Measurements from ENCODE around the gene TSR1. TPM values are rescaled to one million over a fixed set of nuclear protein-coding genes. Genes with fewer than 3 reads are reported as not detected.

The TSR1 gene
- total and polyA plus RNA-seq, 9 of the 15 experiments (the other 6 are each of a cell fraction or from before 2014, with no cell fraction given), result 16.4 to 87.5 (median 55.2) TPM

- H2AFZ ChIP-seq (ENCODE audit: low read depth, low read length), result peak overlapping the region; percentile 14; the same call in 1 of the 2 replicates
Measured at GRCh38 chr17:2304931-2305330, 31.3 kb downstream of the TSR1 start.

More at GRCh38 chr17:2304931-2305330, 31.3 kb downstream of the TSR1 start:
- peaks cover 55% of the 10 kb centered on the region for H3K79me2 ChIP-seq (ENCODE audit: control insufficient read depth, insufficient read depth, low read length)
- H3K9me3 ChIP-seq (replicated peaks; ENCODE audit: control insufficient read depth, insufficient read depth, low read depth, low read length), result no peaks in the 10 kb centered on the region
- no peaks in the 10 kb centered on the region for H3K27me3 ChIP-seq (ENCODE audit: control insufficient read depth in 2 of 2, insufficient read depth in 2 of 2, low read length in 2 of 2)
- DNase-seq (ENCODE audit: extremely low read depth in 1 of 4, low spot score in 3 of 4) (no peak), ATAC-seq (no peak), FAIRE-seq (peak; percentile 35)
- H4K20me1 ChIP-seq (replicated peaks; ENCODE audit: control insufficient read depth, insufficient read depth, low read length), result no peaks in the 10 kb centered on the region
- WGBS (ENCODE audit: insufficient coverage, low coverage, missing lambda C conversion rate), result 29% methylated on average over 4 of the region's 4 CpGs
- intact Hi-C loops (cut with micrococcal nuclease) (no loop called here), in situ Hi-C loops (cut with MboI) (no loop called here)
- ChIA-PET CTCF (ENCODE audit: low intra/inter-chr PET ratio) (interaction anchor here (0.6 kb wide), 1 partner anchor 250 kb away, joined by 3 read pairs; the partner anchor contains the start of gene HIC1), POLR2A (interaction anchor here (0.6 to 1.8 kb wide), 7 partner anchors 9 to 679 kb away, joined by 3 to 6 read pairs (median 4); partner anchors contain the start of gene TSR1)
- TF ChIP-seq FOXK2 (conservative IDR thresholded peaks at IDR 0.05 in 1 of 2, IDR thresholded peaks at IDR 0.05 in 1 of 2; ENCODE audit: low read depth in 2 of 2) (no peak), TEAD1 (CRISPR knock-in tag; IDR thresholded peaks at IDR 0.05) (no peak), NR4A1 (CRISPR knock-in tag; IDR thresholded peaks at IDR 0.05) (no peak), NR4A1 (tag; IDR thresholded peaks at IDR 0.05) (no peak), HNRNPL (IDR thresholded peaks at IDR 0.05; ENCODE audit: low read depth, low read length) (no peak), ETS1 (conservative IDR thresholded peaks at IDR 0.05; ENCODE audit: control insufficient read depth, low read depth, low read length) (no peak), ZNF644 (tag; IDR thresholded peaks at IDR 0.05; ENCODE audit: low read depth) (no peak), HOMEZ (CRISPR knock-in tag; IDR thresholded peaks at IDR 0.05) (no peak), SRSF3 (IDR thresholded peaks at IDR 0.05; ENCODE audit: insufficient read depth, low read length) (no peak), ZNF408 (CRISPR knock-in tag; IDR thresholded peaks at IDR 0.05; ENCODE audit: low read depth) (no peak), E4F1 (CRISPR knock-in tag; IDR thresholded peaks at IDR 0.05; ENCODE audit: borderline replicate concordance) (no peak), GABPB2 (CRISPR knock-in tag; conservative IDR thresholded peaks at IDR 0.05) (no peak), CHD1 (IDR thresholded peaks at IDR 0.05; ENCODE audit: low read length) (no peak)
- H3K27ac ChIP-seq (ENCODE audit: extremely low read depth, low read depth, low read length), result peak overlapping the region; percentile 83; the same call in 1 of the 3 replicates
- H3K4me3 ChIP-seq, result peak overlapping the region; percentile 96
- BruUV-seq (replicated peaks), result TSS peak; percentile 79
- H3K36me3 ChIP-seq (ENCODE audit: control insufficient read depth, insufficient read depth, low read length), result peaks cover 14% of the 10 kb centered on the region; the same call in 2 of the 3 replicates
- H3K4me1 ChIP-seq (replicated peaks in 1 of 2; ENCODE audit: control insufficient read depth in 2 of 2, insufficient read depth in 2 of 2, low read length in 2 of 2), result peaks cover 17% of the 10 kb centered on the region in 2 experiments; a peak in 4 of 5 replicates
- H3K9me1 ChIP-seq (ENCODE audit: control insufficient read depth, insufficient read depth, low read length), result no peaks in the 10 kb centered on the region
- H3K9ac ChIP-seq (ENCODE audit: insufficient read depth in 1 of 2, low read depth in 2 of 2, low read length in 2 of 2), result peak overlapping the region; percentile 86 to 100; a peak in 3 of 4 replicates
- H3K4me2 ChIP-seq (ENCODE audit: insufficient read depth, low read length), result peak overlapping the region; percentile 84
